Neural progenitor cell (in vitro differentiated cells): ENCODE results near the gene LMTK2.

Source experiments
- CTCF ChIP-seq: fragments of 200-600 bp; sonication (generic); IDR thresholded peaks from 2 replicates; pipeline ENCODE4 v1.5.1; 2017; ENCODE audit warnings: antibody characterized with exemption, mild to moderate bottlenecking
- EZH2 ChIP-seq: fragments of 200-600 bp; sonication (generic); IDR thresholded peaks from 2 replicates; pipeline ENCODE4 v1.6.1; 2017; ENCODE audit warnings: antibody characterized with exemption, mild to moderate bottlenecking, moderate library complexity

DNA sequence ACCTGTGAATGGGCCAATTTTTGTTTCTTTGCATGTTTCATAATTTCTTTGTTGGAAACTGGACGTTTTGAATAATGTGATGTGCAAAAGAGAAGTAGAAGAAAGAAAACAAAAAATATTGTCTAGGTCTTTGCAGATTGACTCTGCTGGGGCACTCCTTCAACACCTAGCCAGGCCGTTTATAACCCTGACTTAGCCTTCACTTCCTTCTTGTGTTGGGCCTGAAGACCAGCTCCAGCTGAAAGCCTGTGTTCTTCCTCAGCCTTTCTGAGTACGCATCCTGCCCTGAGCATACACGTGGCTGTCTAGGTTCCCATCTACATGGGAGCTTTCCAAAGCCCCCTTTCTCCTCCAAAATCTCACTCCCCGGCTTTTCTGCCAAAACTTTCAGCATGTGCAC lies 41.9 kb downstream of the LMTK2 start:
- no peak for TF ChIP-seq CTCF
- TF ChIP-seq EZH2: no peak
